HCT116 (cell line): ENCODE results near the gene ZNF575. TPM values are rescaled to one million over a fixed set of nuclear protein-coding genes. Genes with fewer than 3 reads are reported as not detected.

Experiments used
- ATAC-seq: fragments of 200-7000 bp; cut with Tn5 transposase; 2 replicates; pipeline ENCODE4 v1.9.1; 2020; ENCODE audit warnings: mild to moderate bottlenecking, moderate library complexity
- BruUV-seq: library from RNA; stranded (reverse); fragments of 400-500 nt; replicated peaks from 2 replicates; lab custom pipeline; 2021; lab: Mats Ljungman, UMichigan
- CTCF ChIA-PET: fragments of 300-600 bp; sonication (Branson Sonifier 250); formaldehyde crosslinking; loops from one replicate; lab custom pipeline; 2021; ENCODE audit warnings: antibody characterized with exemption; lab: Charles Lee
- POLR2A ChIA-PET: fragments of 300-600, 350-600 bp; sonication (Branson Sonifier 250); formaldehyde crosslinking; loops from one replicate; lab custom pipeline; 2021; ENCODE audit warnings: antibody characterized with exemption; lab: Charles Lee
- RAD21 ChIA-PET, 2 experiments: fragments of 300-600 bp; sonication (Branson Sonifier 250); formaldehyde crosslinking; loops; one replicate each; lab custom pipeline; 2023; ENCODE audit warnings: low total read pairs in 2 of 2; ENCODE audit not compliant: uncharacterized antibody in 2 of 2, unreplicated experiment in 2 of 2, low non-redundant PET in 1 of 2; lab: Charles Lee
- DNase-seq: peaks from one replicate; pipeline ENCODE4 v3.0.0-alpha.2; 2010; ENCODE audit warnings: low read depth, low spot score
- H2AFZ ChIP-seq: fragments of 200-600 bp; shearing (Covaris generic), sonication (generic); 2 replicates; pipeline ENCODE4 v1.6.1; 2017; ENCODE audit warnings: low read depth, mixed run types, mixed read lengths, antibody characterized with exemption, low read length; ENCODE audit not compliant: poor library complexity, severe bottlenecking
- H3K27ac ChIP-seq: 2 replicates; pipeline ENCODE4 v1.5.1; 2012; ENCODE audit warnings: low read depth, low read length
- H3K27me3 ChIP-seq: fragments of 200-600 bp; sonication (generic); 2 replicates; pipeline ENCODE4 v1.6.1; 2016; ENCODE audit warnings: mixed run types, low read length, mixed read lengths; ENCODE audit not compliant: insufficient read depth
- H3K36me3 ChIP-seq, 2 experiments: fragments of 200-500 bp in 1 of 2; fragments of 200-600 bp in 1 of 2; sonication (Bioruptor generic) in 1 of 2; sonication (generic) in 1 of 2; 2 replicates each; pipeline versions ENCODE4 v1.5.1 to v1.6.1; 2014 to 2016; ENCODE audit warnings: low read length in 2 of 2, inconsistent platforms in 1 of 2, mixed read lengths in 1 of 2, mixed run types in 1 of 2; ENCODE audit not compliant: insufficient read depth in 2 of 2, control insufficient read depth in 1 of 2
- H3K4me1 ChIP-seq, 2 experiments: fragments of 200-600 bp in 1 of 2; sonication (generic) in 1 of 2; 2 replicates each; pipeline versions ENCODE4 v1.5.1 to v1.6.1; 2012 to 2017; ENCODE audit warnings: low read length in 2 of 2, inconsistent platforms in 1 of 2, mild to moderate bottlenecking in 1 of 2, mixed read lengths in 1 of 2, mixed run types in 1 of 2, moderate library complexity in 1 of 2; ENCODE audit not compliant: insufficient read depth in 2 of 2, control insufficient read depth in 1 of 2
- H3K4me2 ChIP-seq: fragments of 200-600 bp; sonication (generic); 2 replicates; pipeline ENCODE4 v1.6.1; 2017; ENCODE audit warnings: mixed run types, low read length, mixed read lengths
- H3K4me3 ChIP-seq, 2 experiments: fragments of 200-600 bp in 1 of 2; sonication (generic) in 1 of 2; replicated peaks in 1 of 2; 2 replicates each; pipeline ENCODE4 v1.5.1; 2011 to 2016; ENCODE audit warnings: low read length in 2 of 2, control low read depth in 1 of 2, low read depth in 1 of 2, mild to moderate bottlenecking in 1 of 2, mixed read lengths in 1 of 2, mixed run types in 1 of 2
- H3K79me2 ChIP-seq: fragments of 200-600 bp; sonication (generic); 2 replicates; pipeline ENCODE4 v1.6.1; 2017; ENCODE audit warnings: mild to moderate bottlenecking, mixed run types, low read length, moderate library complexity, mixed read lengths; ENCODE audit not compliant: insufficient read depth
- H3K9ac ChIP-seq: fragments of 200-600 bp; sonication (generic); 2 replicates; pipeline ENCODE4 v1.6.1; 2016; ENCODE audit warnings: low read length, mixed read lengths
- H3K9me2 ChIP-seq: fragments of 200-600 bp; sonication (generic), shearing (Covaris generic); 2 replicates; pipeline ENCODE4 v1.6.1; 2017; ENCODE audit warnings: mixed run types, mild to moderate bottlenecking, moderate library complexity; ENCODE audit not compliant: insufficient read depth
- H3K9me3 ChIP-seq, 2 experiments: fragments of 200-500 bp in 1 of 2; fragments of 200-600 bp in 1 of 2; sonication (Bioruptor generic) in 1 of 2; sonication (generic) in 1 of 2; 2 replicates each; pipeline ENCODE4 v1.6.1; 2014 to 2017; ENCODE audit warnings: low read length in 2 of 2, mixed read lengths in 2 of 2, inconsistent platforms in 1 of 2, low read depth in 1 of 2, mild to moderate bottlenecking in 1 of 2, mixed run types in 1 of 2, moderate library complexity in 1 of 2; ENCODE audit not compliant: control insufficient read depth in 1 of 2, insufficient read depth in 1 of 2
- H4K20me1 ChIP-seq: fragments of 200-600 bp; sonication (generic), shearing (Covaris generic); 2 replicates; pipeline ENCODE4 v1.6.1; 2017; ENCODE audit warnings: mixed run types, mild to moderate bottlenecking, moderate library complexity; ENCODE audit not compliant: insufficient read depth
- CBX3 ChIP-seq: IDR thresholded peaks from 2 replicates; pipeline ENCODE4 v1.6.1; 2012; ENCODE audit warnings: low read depth
- CEBPB ChIP-seq: IDR thresholded peaks from 2 replicates; pipeline ENCODE4 v1.6.1; 2012; ENCODE audit warnings: low read depth
- ELF1 ChIP-seq: IDR thresholded peaks from 2 replicates; pipeline ENCODE4 v1.6.1; 2012; ENCODE audit warnings: low read depth, borderline replicate concordance
- EZH2 ChIP-seq: fragments of 200-600 bp; sonication (generic); IDR thresholded peaks from 2 replicates; pipeline ENCODE4 v1.6.1; 2017; ENCODE audit warnings: antibody characterized with exemption, mixed run types
- EZH2phosphoT487 ChIP-seq: fragments of 200-600 bp; IDR thresholded peaks from 2 replicates; pipeline ENCODE4 v1.6.1; 2018; ENCODE audit warnings: antibody characterized with exemption, borderline replicate concordance
- FOSL1 ChIP-seq: IDR thresholded peaks from 2 replicates; pipeline ENCODE4 v1.6.1; 2012; ENCODE audit warnings: low read depth
- POLR2A ChIP-seq: IDR thresholded peaks from 2 replicates; pipeline ENCODE4 v1.7.0; 2011; ENCODE audit warnings: borderline replicate concordance; ENCODE audit not compliant: insufficient read depth, insufficient read length; ENCODE audit errors: extremely low read depth
- POLR2AphosphoS5 ChIP-seq: IDR thresholded peaks from 2 replicates; pipeline ENCODE4 v1.6.1; 2011; ENCODE audit warnings: mild to moderate bottlenecking, low read depth, low read length, moderate library complexity
- RAD21 ChIP-seq: IDR thresholded peaks from 2 replicates; pipeline ENCODE4 v1.6.1; 2012; ENCODE audit warnings: low read depth, mild to moderate bottlenecking
- SIN3A ChIP-seq: IDR thresholded peaks from 2 replicates; pipeline ENCODE4 v1.6.1; 2012; ENCODE audit warnings: low read depth
- SRF ChIP-seq: IDR thresholded peaks from 2 replicates; pipeline ENCODE4 v1.6.1; 2012; ENCODE audit warnings: low read depth
- YY1 ChIP-seq: IDR thresholded peaks from 2 replicates; pipeline ENCODE4 v1.6.1; 2011; ENCODE audit warnings: low read length, low read depth, moderate library complexity, mild to moderate bottlenecking; ENCODE audit not compliant: insufficient replicate concordance; ENCODE audit errors: extremely low read depth
- ZFX ChIP-seq: fragments of 450-650 bp; IDR thresholded peaks from 2 replicates; pipeline ENCODE4 v1.6.1; 2017
- intact Hi-C: fragments of 100-400 bp; cut with micrococcal nuclease; formaldehyde crosslinking; loops from 2 replicates; pipeline ENCODE4 v1.10.0; 2022
- total RNA-seq: library from RNA; stranded (reverse); gene quantifications from one replicate; pipeline ENCODE4 v1.2.1, GENCODE V29; 2021; ENCODE audit not compliant: unreplicated experiment
- TF ChIP-seq, protein P1 (sequence below): IDR thresholded peaks from 2 replicates; pipeline ENCODE4 v1.6.1; 2012
- TF ChIP-seq, protein P2 (sequence below): IDR thresholded peaks from 2 replicates; pipeline ENCODE4 v1.6.1; 2012
- TF ChIP-seq, protein P3 (sequence below): IDR thresholded peaks from 2 replicates; pipeline ENCODE4 v1.6.1; 2012; ENCODE audit warnings: low read depth

Gene ZNF575
- total RNA-seq, 1 experiment from 2014 or later: 1.9 TPM

DNA sequence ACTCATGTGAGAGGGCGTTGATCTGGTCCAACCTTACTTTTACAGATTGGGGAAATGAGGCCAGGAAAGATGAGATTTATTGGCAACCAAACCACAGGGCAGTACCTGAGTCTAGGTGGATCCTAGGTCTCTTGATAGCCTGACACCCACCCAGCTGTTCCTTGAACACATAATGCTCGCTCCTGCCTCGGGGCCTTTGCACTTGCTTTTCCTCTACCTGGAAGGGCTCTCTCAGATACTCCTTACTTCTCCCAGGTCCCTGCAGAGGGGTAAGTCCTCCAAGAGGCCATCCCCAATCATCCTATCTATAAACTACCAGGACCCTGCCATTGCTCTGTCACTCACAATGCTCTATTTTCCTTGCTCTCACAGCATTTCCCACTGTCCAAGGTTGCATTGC, 7.4 kb downstream of the ZNF575 start:
- no TSS peak for BruUV-seq
- Histone ChIP-seq H3K4me3 (no peak overlapping the region), H3K27ac (no peak overlapping the region), H3K4me1 (no peaks in the 10 kb centered on the region), H3K4me2 (no peak overlapping the region), H3K36me3 (peaks cover 3 to 14% of the 10 kb centered on the region in 2 experiments; a peak in 3 of 4 replicates), H3K27me3 (no peaks in the 10 kb centered on the region), H3K79me2 (no peaks in the 10 kb centered on the region), H3K9ac (no peak overlapping the region), H2AFZ (no peak overlapping the region), H4K20me1 (no peaks in the 10 kb centered on the region), H3K9me3 (no peaks in the 10 kb centered on the region), H3K9me2 (no peaks in the 10 kb centered on the region)
- intact Hi-C loops: no loop called here
- RAD21 ChIA-PET: no interaction called here
- CTCF ChIA-PET: no interaction called here
- TF ChIP-seq, protein P1, sequence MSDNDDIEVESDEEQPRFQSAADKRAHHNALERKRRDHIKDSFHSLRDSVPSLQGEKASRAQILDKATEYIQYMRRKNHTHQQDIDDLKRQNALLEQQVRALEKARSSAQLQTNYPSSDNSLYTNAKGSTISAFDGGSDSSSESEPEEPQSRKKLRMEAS: no peak
- TF ChIP-seq POLR2AphosphoS5: no peak
- TF ChIP-seq, protein P2, sequence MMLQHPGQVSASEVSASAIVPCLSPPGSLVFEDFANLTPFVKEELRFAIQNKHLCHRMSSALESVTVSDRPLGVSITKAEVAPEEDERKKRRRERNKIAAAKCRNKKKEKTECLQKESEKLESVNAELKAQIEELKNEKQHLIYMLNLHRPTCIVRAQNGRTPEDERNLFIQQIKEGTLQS: no peak
- no peak for TF ChIP-seq CBX3
- no peak for TF ChIP-seq YY1
- no peak for TF ChIP-seq CEBPB
- no peak for TF ChIP-seq ELF1
- TF ChIP-seq, protein P3, sequence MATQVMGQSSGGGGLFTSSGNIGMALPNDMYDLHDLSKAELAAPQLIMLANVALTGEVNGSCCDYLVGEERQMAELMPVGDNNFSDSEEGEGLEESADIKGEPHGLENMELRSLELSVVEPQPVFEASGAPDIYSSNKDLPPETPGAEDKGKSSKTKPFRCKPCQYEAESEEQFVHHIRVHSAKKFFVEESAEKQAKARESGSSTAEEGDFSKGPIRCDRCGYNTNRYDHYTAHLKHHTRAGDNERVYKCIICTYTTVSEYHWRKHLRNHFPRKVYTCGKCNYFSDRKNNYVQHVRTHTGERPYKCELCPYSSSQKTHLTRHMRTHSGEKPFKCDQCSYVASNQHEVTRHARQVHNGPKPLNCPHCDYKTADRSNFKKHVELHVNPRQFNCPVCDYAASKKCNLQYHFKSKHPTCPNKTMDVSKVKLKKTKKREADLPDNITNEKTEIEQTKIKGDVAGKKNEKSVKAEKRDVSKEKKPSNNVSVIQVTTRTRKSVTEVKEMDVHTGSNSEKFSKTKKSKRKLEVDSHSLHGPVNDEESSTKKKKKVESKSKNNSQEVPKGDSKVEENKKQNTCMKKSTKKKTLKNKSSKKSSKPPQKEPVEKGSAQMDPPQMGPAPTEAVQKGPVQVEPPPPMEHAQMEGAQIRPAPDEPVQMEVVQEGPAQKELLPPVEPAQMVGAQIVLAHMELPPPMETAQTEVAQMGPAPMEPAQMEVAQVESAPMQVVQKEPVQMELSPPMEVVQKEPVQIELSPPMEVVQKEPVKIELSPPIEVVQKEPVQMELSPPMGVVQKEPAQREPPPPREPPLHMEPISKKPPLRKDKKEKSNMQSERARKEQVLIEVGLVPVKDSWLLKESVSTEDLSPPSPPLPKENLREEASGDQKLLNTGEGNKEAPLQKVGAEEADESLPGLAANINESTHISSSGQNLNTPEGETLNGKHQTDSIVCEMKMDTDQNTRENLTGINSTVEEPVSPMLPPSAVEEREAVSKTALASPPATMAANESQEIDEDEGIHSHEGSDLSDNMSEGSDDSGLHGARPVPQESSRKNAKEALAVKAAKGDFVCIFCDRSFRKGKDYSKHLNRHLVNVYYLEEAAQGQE: no peak
- TF ChIP-seq POLR2A: no peak
- TF ChIP-seq RAD21: no peak
- no peak for TF ChIP-seq ZFX
- no peak for TF ChIP-seq EZH2phosphoT487
- TF ChIP-seq SRF: no peak
- no peak for TF ChIP-seq SIN3A
- no peak for TF ChIP-seq EZH2
- no peak for TF ChIP-seq FOSL1
- POLR2A ChIA-PET: no interaction called here
- DNase-seq (no peak), ATAC-seq (no peak)
